ENCODE measurements around the gene SLC12A5. TPM values are rescaled to one million over a fixed set of nuclear protein-coding genes. Genes with fewer than 3 reads are reported as not detected.

SLC12A5 gene
- total and polyA plus RNA-seq, 2 experiments from 2014 or later = 0.55 TPM; not detected in 1

DNA sequence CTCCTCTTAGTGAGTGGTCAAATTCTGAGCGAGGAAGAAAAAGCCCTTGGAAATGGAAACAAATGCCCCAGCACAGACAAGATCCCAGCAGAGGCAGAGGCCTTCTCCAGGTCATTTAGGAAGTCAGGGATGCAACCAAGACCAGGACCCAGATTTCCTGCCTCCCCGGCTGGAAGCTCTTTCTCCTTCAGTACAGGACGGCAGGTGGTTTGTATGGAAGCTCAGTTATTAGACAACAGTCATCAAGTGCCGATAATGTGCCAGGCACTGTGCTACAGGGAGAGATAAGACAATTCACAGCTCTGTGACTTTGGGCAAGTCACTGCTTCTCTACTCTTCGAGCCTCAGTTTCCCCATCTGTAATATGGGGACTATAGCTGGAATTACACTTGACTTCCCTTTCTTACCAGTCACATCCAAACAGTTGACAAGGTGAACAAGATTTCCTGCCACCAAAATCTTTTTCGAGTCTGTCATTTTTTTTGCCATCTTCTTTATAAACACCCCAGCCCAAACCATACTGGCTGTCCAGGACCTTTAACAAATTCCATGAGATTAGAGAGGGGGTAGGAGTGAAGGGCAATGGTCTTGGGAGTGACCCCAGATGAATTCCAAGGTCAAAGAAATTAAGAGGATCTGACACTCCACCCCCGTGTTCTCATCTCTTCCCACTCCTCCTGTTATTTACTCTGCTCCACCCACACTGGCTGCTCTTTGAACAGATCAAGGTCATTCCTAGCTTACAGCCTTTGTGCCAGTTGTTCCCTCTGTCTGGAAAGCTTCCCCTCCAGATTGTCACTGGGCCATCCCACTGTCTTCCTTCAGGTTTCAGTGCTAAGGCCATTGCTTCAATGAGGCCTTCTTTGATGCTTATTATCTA lies 14.3 kb upstream of the SLC12A5 start:
- Histone ChIP-seq H3K9me2 (ENCODE audit: insufficient read depth) (no peaks in the 10 kb centered on the region), H3K27ac (no peak overlapping the region), H2AFZ (no peak overlapping the region), H3F3A (ENCODE audit: insufficient read depth) (no peaks in the 10 kb centered on the region), H3K27me3 (replicated peaks; ENCODE audit: insufficient read depth) (peaks cover 42% of the 10 kb centered on the region), H3K4me3 (no peak overlapping the region), H3K4me2 (ENCODE audit: unreplicated experiment) (no peak overlapping the region), H4K20me1 (ENCODE audit: insufficient read depth) (no peaks in the 10 kb centered on the region), H3K9me3 (ENCODE audit: low read depth) (no peaks in the 10 kb centered on the region), H3K36me3 (ENCODE audit: low read depth) (no peaks in the 10 kb centered on the region), H3K9ac (no peak overlapping the region), H3K79me2 (ENCODE audit: insufficient read depth) (no peaks in the 10 kb centered on the region), H3K4me1 (ENCODE audit: insufficient read depth) (no peaks in the 10 kb centered on the region)
- TF ChIP-seq EZH2phosphoT487 (IDR thresholded peaks at IDR 0.05; ENCODE audit: insufficient read depth, low read depth) = no peak
- TF ChIP-seq EZH2 (IDR thresholded peaks at IDR 0.05; ENCODE audit: insufficient read depth, poor library complexity, severe bottlenecking) = no peak
- in situ Hi-C loops (cut with MboI) = loop anchor here (25.0 kb wide), 1 partner anchor 298 kb away; the partner anchor contains the start of gene CDH22
- WGBS, 2 experiments (ENCODE audit: low coverage in 1 of 2, low lambda C conversion rate in 2 of 2, missing lambda C conversion rate in 2 of 2) = 49 to 57% methylated on average over 7 of the region's 7 CpGs
- no peak for DNase-seq

DNA sequence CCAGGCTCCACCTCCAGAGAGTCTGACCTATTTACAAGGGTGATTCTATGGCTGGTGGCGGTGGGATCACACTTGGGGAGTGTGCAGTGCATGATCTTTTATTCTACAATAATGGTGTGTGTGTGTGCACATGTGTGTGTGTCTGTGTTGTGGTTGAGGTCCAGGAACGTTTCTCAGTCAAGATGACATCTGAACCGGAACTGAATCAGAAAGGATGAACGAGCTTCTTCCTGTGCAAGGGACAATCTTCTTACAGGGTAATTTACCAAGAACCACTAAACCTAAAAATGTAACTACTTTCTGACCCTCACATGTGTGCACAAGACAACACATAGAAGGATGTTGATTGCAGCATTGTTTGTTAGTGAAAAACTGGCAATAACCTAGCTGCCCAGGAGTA lies 11.7 kb upstream of the SLC12A5 start:
- TF ChIP-seq EZH2 (IDR thresholded peaks at IDR 0.05; ENCODE audit: insufficient read depth, poor library complexity, severe bottlenecking) (no peak), EZH2phosphoT487 (IDR thresholded peaks at IDR 0.05; ENCODE audit: insufficient read depth, low read depth) (no peak)
- in situ Hi-C loops (cut with MboI) = loop anchor here (25.0 kb wide), 1 partner anchor 295 kb away; the partner anchor contains the start of gene CDH22
- Histone ChIP-seq H2AFZ (no peak overlapping the region), H3K9ac (no peak overlapping the region), H3F3A (ENCODE audit: insufficient read depth) (no peaks in the 10 kb centered on the region), H3K4me1 (ENCODE audit: insufficient read depth) (no peaks in the 10 kb centered on the region), H3K9me2 (ENCODE audit: insufficient read depth) (no peaks in the 10 kb centered on the region), H3K79me2 (ENCODE audit: insufficient read depth) (no peaks in the 10 kb centered on the region), H3K36me3 (ENCODE audit: low read depth) (no peaks in the 10 kb centered on the region), H4K20me1 (ENCODE audit: insufficient read depth) (no peaks in the 10 kb centered on the region), H3K4me2 (ENCODE audit: unreplicated experiment) (no peak overlapping the region), H3K27me3 (replicated peaks; ENCODE audit: insufficient read depth) (peaks cover 32% of the 10 kb centered on the region), H3K4me3 (no peak overlapping the region), H3K9me3 (ENCODE audit: low read depth) (no peaks in the 10 kb centered on the region), H3K27ac (no peak overlapping the region)
- 37 to 43% methylated on average over 4 of the region's 4 CpGs for WGBS, 2 experiments (ENCODE audit: low coverage in 1 of 2, low lambda C conversion rate in 2 of 2, missing lambda C conversion rate in 2 of 2)
- no peak for DNase-seq

DNA sequence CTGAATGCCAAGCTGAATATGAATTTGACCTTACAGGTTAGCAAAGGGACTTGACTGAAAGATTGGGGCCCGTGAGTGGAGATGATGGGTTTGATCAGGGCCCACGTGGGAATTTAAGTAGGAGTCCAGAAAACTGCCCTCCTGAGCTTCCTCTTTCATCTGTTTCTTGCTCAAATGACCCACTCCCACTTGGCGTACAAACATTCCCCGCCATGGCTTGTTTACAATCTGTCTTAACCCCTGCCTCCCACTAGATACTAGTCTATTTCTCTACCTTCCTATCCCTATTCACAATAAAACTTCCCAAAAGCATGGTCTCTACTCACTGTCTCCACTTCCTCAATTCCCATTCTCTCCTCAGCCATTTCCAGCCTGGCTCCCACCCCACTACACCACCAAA lies 10.9 kb upstream of the SLC12A5 start:
- Histone ChIP-seq H3K9me2 (ENCODE audit: insufficient read depth) (no peaks in the 10 kb centered on the region), H3K27ac (no peak overlapping the region), H4K20me1 (ENCODE audit: insufficient read depth) (no peaks in the 10 kb centered on the region), H3K36me3 (ENCODE audit: low read depth) (no peaks in the 10 kb centered on the region), H3K9me3 (ENCODE audit: low read depth) (no peaks in the 10 kb centered on the region), H3K4me2 (ENCODE audit: unreplicated experiment) (no peak overlapping the region), H3K4me1 (ENCODE audit: insufficient read depth) (no peaks in the 10 kb centered on the region), H2AFZ (no peak overlapping the region), H3F3A (ENCODE audit: insufficient read depth) (no peaks in the 10 kb centered on the region), H3K79me2 (ENCODE audit: insufficient read depth) (no peaks in the 10 kb centered on the region), H3K27me3 (replicated peaks; ENCODE audit: insufficient read depth) (peaks cover 25% of the 10 kb centered on the region), H3K4me3 (no peak overlapping the region), H3K9ac (no peak overlapping the region)
- no peak for TF ChIP-seq EZH2phosphoT487 (IDR thresholded peaks at IDR 0.05; ENCODE audit: insufficient read depth, low read depth)
- no peak for TF ChIP-seq EZH2 (IDR thresholded peaks at IDR 0.05; ENCODE audit: insufficient read depth, poor library complexity, severe bottlenecking)
- DNase-seq = no peak
- in situ Hi-C loops (cut with MboI) = loop anchor here (25.0 kb wide), 1 partner anchor 294 kb away; the partner anchor contains the start of gene CDH22
- WGBS, 2 experiments (ENCODE audit: low coverage in 1 of 2, low lambda C conversion rate in 2 of 2, missing lambda C conversion rate in 2 of 2) = 21 to 24% methylated on average over 4 of the region's 4 CpGs

DNA sequence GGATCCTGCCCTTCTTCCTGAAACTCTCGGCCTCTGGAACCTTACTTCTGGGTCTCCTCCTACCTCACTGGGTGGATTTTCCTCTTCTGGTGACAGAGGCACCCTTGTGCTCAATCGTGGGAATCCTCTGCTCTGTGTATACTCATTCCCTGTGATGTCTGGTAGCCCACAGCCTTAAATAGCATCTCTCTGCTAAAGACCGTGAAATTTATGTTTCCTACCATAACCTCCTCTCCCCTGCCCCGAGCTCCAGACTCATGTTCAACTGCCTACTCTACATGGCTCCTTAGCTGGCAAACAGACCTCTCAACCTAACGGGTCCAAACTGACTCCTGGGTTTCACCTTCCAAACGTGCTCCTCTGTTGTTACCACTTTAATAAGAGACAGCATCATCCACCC lies 10.4 kb upstream of the SLC12A5 start:
- Histone ChIP-seq H3K27ac (no peak overlapping the region), H3K9ac (no peak overlapping the region), H3K36me3 (ENCODE audit: low read depth) (no peaks in the 10 kb centered on the region), H4K20me1 (ENCODE audit: insufficient read depth) (no peaks in the 10 kb centered on the region), H3K4me2 (ENCODE audit: unreplicated experiment) (no peak overlapping the region), H2AFZ (no peak overlapping the region), H3K4me1 (ENCODE audit: insufficient read depth) (no peaks in the 10 kb centered on the region), H3K79me2 (ENCODE audit: insufficient read depth) (no peaks in the 10 kb centered on the region), H3F3A (ENCODE audit: insufficient read depth) (no peaks in the 10 kb centered on the region), H3K4me3 (no peak overlapping the region), H3K9me3 (ENCODE audit: low read depth) (no peaks in the 10 kb centered on the region), H3K27me3 (replicated peaks; ENCODE audit: insufficient read depth) (peaks cover 29% of the 10 kb centered on the region), H3K9me2 (ENCODE audit: insufficient read depth) (no peaks in the 10 kb centered on the region)
- no peak for DNase-seq
- WGBS, 2 experiments (ENCODE audit: low coverage in 1 of 2, low lambda C conversion rate in 2 of 2, missing lambda C conversion rate in 2 of 2) = 18 to 26% methylated on average over 6 of the region's 6 CpGs
- TF ChIP-seq EZH2phosphoT487 (IDR thresholded peaks at IDR 0.05; ENCODE audit: insufficient read depth, low read depth) = no peak
- no peak for TF ChIP-seq EZH2 (IDR thresholded peaks at IDR 0.05; ENCODE audit: insufficient read depth, poor library complexity, severe bottlenecking)
- in situ Hi-C loops (cut with MboI) = loop anchor here (25.0 kb wide), 1 partner anchor 294 kb away; the partner anchor contains the start of gene CDH22
